ENCODE results near the gene RARA. TPM values are rescaled to one million over a fixed set of nuclear protein-coding genes. Genes with fewer than 3 reads are reported as not detected.
A peak's percentile ranks its signal among the peaks of the same experiment; 100 is the strongest.

The RARA gene
- 10 to 100 TPM; 14.3 to 40.8 (median 24.6) TPM for total RNA-seq
- 10 to 100 TPM; 11.2 to 20.0 (median 17.1) TPM for polyA plus RNA-seq
- long read RNA-seq, donor 1, transcript RARA-202 (8 exons, 2,285 nt) = major isoform, 5 of 10 reads
- long read RNA-seq, donor 1, partial matches to known transcripts = 5 of 10 reads
- long read RNA-seq, donor 1, other reads (novel, unspliced or antisense) = 0 of 10 reads
- long read RNA-seq, donor 2, transcript RARA-202 (8 exons, 2,285 nt) = major isoform, 5 of 9 reads
- long read RNA-seq, donor 2, partial matches to known transcripts = 0 of 9 reads
- long read RNA-seq, donor 2, other reads (novel, unspliced or antisense) = 0 of 9 reads
- long read RNA-seq, donor 3, partial matches to known transcripts = 0 of 3 reads
- long read RNA-seq, donor 3, other reads (novel, unspliced or antisense) = 0 of 3 reads
- long read RNA-seq, donor 4, partial matches to known transcripts = 0 of 1 reads
- long read RNA-seq, donor 4, other reads (novel, unspliced or antisense) = 0 of 1 reads
- long read RNA-seq, donor 5, partial matches to known transcripts = 6 of 11 reads
- long read RNA-seq, donor 5, other reads (novel, unspliced or antisense) = 0 of 11 reads
- long read RNA-seq, donor 6, partial matches to known transcripts = 0 of 6 reads
- long read RNA-seq, donor 6, other reads (novel, unspliced or antisense) = 0 of 6 reads
- long read RNA-seq, donor 7, partial matches to known transcripts = 5 of 18 reads
- long read RNA-seq, donor 7, other reads (novel, unspliced or antisense) = 6 of 18 reads
- long read RNA-seq, donor 8, partial matches to known transcripts = 0 of 1 reads
- long read RNA-seq, donor 8, other reads (novel, unspliced or antisense) = 0 of 1 reads
- long read RNA-seq, donor 9, partial matches to known transcripts = 18 of 21 reads
- long read RNA-seq, donor 9, other reads (novel, unspliced or antisense) = 0 of 21 reads
- long read RNA-seq, donor 10, partial matches to known transcripts = 0 of 1 reads
- long read RNA-seq, donor 10, other reads (novel, unspliced or antisense) = 0 of 1 reads

GRCh38 chr17:40309031-40309948 is at the start of gene RARA:
Gene RARA, plus strand, starts transcription at chr17:40309180. Its CDS starts 22,039 bp downstream, at chr17:40331219.
- intact Hi-C loops (cut with DNase I; ENCODE audit: low total_unique reads) = no loop called here
- TF ChIP-seq POLR2AphosphoS5 (IDR thresholded peaks at IDR 0.05) (no peak), EP300 (IDR thresholded peaks at IDR 0.05) (no peak), POLR2A (IDR thresholded peaks at IDR 0.05) (no peak)
- TF ChIP-seq, protein P1, sequence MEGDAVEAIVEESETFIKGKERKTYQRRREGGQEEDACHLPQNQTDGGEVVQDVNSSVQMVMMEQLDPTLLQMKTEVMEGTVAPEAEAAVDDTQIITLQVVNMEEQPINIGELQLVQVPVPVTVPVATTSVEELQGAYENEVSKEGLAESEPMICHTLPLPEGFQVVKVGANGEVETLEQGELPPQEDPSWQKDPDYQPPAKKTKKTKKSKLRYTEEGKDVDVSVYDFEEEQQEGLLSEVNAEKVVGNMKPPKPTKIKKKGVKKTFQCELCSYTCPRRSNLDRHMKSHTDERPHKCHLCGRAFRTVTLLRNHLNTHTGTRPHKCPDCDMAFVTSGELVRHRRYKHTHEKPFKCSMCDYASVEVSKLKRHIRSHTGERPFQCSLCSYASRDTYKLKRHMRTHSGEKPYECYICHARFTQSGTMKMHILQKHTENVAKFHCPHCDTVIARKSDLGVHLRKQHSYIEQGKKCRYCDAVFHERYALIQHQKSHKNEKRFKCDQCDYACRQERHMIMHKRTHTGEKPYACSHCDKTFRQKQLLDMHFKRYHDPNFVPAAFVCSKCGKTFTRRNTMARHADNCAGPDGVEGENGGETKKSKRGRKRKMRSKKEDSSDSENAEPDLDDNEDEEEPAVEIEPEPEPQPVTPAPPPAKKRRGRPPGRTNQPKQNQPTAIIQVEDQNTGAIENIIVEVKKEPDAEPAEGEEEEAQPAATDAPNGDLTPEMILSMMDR (IDR thresholded peaks at IDR 0.05) = no peak
- WGBS, 5 donors = 6 to 11% (median 8%) methylated on average over 17 to 20 of the region's 20 CpGs
- peak; percentile 63 to 91 for DNase-seq
- peak within 1 kb of the TSS; percentile 61 to 98 (median 71) for H3K27ac ChIP-seq
- H3K9me3 ChIP-seq = no peaks in the 10 kb centered on the region
- H3K27me3 ChIP-seq = no peaks in the 10 kb centered on the region
- H3K4me3 ChIP-seq = peak within 1 kb of the TSS; percentile 42 to 49 (median 46)
- H3K36me3 ChIP-seq = no peaks in the 10 kb centered on the region
- H3K4me1 ChIP-seq = peaks cover 73 to 91% (median 87%) of the 10 kb centered on the region in 4 donors

GRCh38 chr17:40259505-40259904 is 49.5 kb upstream of the RARA start:
- H3K4me3 ChIP-seq = no peak overlapping the region
- peaks cover 52 to 84% (median 83%) of the 10 kb centered on the region in 4 donors for H3K36me3 ChIP-seq
- DNase-seq = no peak
- no peaks in the 10 kb centered on the region for H3K4me1 ChIP-seq
- H3K9me3 ChIP-seq = no peaks in the 10 kb centered on the region
- intact Hi-C loops (cut with DNase I; ENCODE audit: low total_unique reads) = no loop called here
- TF ChIP-seq POLR2AphosphoS5 (IDR thresholded peaks at IDR 0.05) (no peak), POLR2A (IDR thresholded peaks at IDR 0.05) (no peak), EP300 (IDR thresholded peaks at IDR 0.05) (no peak)
- TF ChIP-seq, protein P1 (IDR thresholded peaks at IDR 0.05) = no peak
- 78 to 86% (median 83%) methylated on average over 2 of the region's 2 CpGs for WGBS, 5 donors
- H3K27me3 ChIP-seq = no peaks in the 10 kb centered on the region
- H3K27ac ChIP-seq = no peak overlapping the region

- TF ChIP-seq, protein P1 (IDR thresholded peaks at IDR 0.05) = no peak
- no peak for TF ChIP-seq EP300 (IDR thresholded peaks at IDR 0.05)
- no peak for TF ChIP-seq POLR2AphosphoS5 (IDR thresholded peaks at IDR 0.05)
- TF ChIP-seq POLR2A (IDR thresholded peaks at IDR 0.05) = no peak
- no peaks in the 10 kb centered on the region for H3K27me3 ChIP-seq
- no peaks in the 10 kb centered on the region for H3K9me3 ChIP-seq
- DNase-seq = no peak
- no peak overlapping the region for H3K4me3 ChIP-seq
- 86 to 99% (median 92%) methylated on average over 7 of the region's 7 CpGs for WGBS, 5 donors
- H3K36me3 ChIP-seq = peaks cover 62 to 94% (median 94%) of the 10 kb centered on the region in 4 donors
- intact Hi-C loops (cut with DNase I; ENCODE audit: low total_unique reads) = no loop called here
- H3K27ac ChIP-seq = no peak overlapping the region
- H3K4me1 ChIP-seq = no peaks in the 10 kb centered on the region
These were observed 48.5 kb upstream of the RARA start for GRCh38 chr17:40260528-40260927.

All from stomach (tissue), 19 donors.